K562 (cell line): ENCODE results near the gene RWDD1. TPM values are rescaled to one million over a fixed set of nuclear protein-coding genes. Genes with fewer than 3 reads are reported as not detected.
A peak's percentile ranks its signal among the peaks of the same experiment; 100 is the strongest.

Experiments
- ATF7 ChIP-seq: fragments of 450-650 bp; IDR thresholded peaks from 2 replicates; pipeline ENCODE4 v1.7.1; 2014; ENCODE audit warnings: mild to moderate bottlenecking, moderate library complexity
- HMGN3 ChIP-seq: IDR thresholded peaks from 2 replicates; pipeline ENCODE4 v1.6.1; 2011; ENCODE audit warnings: borderline replicate concordance, low read depth, mild to moderate bottlenecking, mixed read lengths, low read length; ENCODE audit not compliant: insufficient read length; ENCODE audit errors: extremely low read depth
- MCM3 ChIP-seq: fragments of 450-650 bp; IDR thresholded peaks from 2 replicates; pipeline ENCODE4 v1.6.1; 2016
- MXI1 ChIP-seq: IDR thresholded peaks from 2 replicates; pipeline ENCODE4 v1.6.1; 2011; ENCODE audit warnings: low read depth, mild to moderate bottlenecking, improper control_type of control experiment, low read length
- NKRF ChIP-seq: fragments of 450-650 bp; IDR thresholded peaks from 2 replicates; pipeline ENCODE4 v1.6.1; 2016; ENCODE audit warnings: borderline replicate concordance
- NRF1 ChIP-seq, 2 experiments: fragments of 450-650 bp; IDR thresholded peaks in 1 of 2; conservative IDR thresholded peaks in 1 of 2; 2 replicates each; pipeline ENCODE4 v1.6.1; 2014; ENCODE audit warnings: mild to moderate bottlenecking in 2 of 2
- RBM25 ChIP-seq: fragments of 200-400 bp; formaldehyde crosslinking; IDR thresholded peaks from 2 replicates; pipeline ENCODE4 v1.6.1; 2018; ENCODE audit warnings: low read length, low read depth, moderate library complexity; ENCODE audit not compliant: severe bottlenecking
- RCOR1 ChIP-seq, 2 experiments: IDR thresholded peaks; 2 replicates each; pipeline ENCODE4 v1.6.1; 2012; ENCODE audit warnings: low read depth in 2 of 2, low read length in 2 of 2, borderline replicate concordance in 1 of 2, improper control_type of control experiment in 1 of 2
- REST ChIP-seq, 2 experiments: fragments of 450-650 bp; formaldehyde crosslinking in 1 of 2; IDR thresholded peaks; 2 replicates each; pipeline versions ENCODE4 v1.4.0 to v1.6.1; 2014 to 2020; ENCODE audit warnings: mild to moderate bottlenecking in 2 of 2, borderline replicate concordance in 1 of 2, low read depth in 1 of 2
- RNF219 ChIP-seq: fragments of 250-450 bp; sonication (Bioruptor Pico); IDR thresholded peaks from 2 replicates; pipeline ENCODE4 v1.5.0; 2022; ENCODE audit warnings: mild to moderate bottlenecking
- SP2 ChIP-seq: IDR thresholded peaks from 2 replicates; pipeline ENCODE4 v1.6.1; 2011; ENCODE audit warnings: mild to moderate bottlenecking, low read depth, low read length, moderate library complexity; ENCODE audit not compliant: poor library complexity, severe bottlenecking; ENCODE audit errors: extremely low read depth
- TCFL5 ChIP-seq: fragments of 250-450 bp; sonication (Bioruptor Pico); conservative IDR thresholded peaks from 2 replicates; pipeline ENCODE4 v1.6.1; 2021; ENCODE audit warnings: mild to moderate bottlenecking, moderate library complexity, matching md5 sums
- ZBTB17 ChIP-seq: fragments of 450-650 bp; formaldehyde crosslinking; IDR thresholded peaks from 2 replicates; pipeline ENCODE4 v1.4.0; 2020; ENCODE audit warnings: mild to moderate bottlenecking
- ZNF174 ChIP-seq: fragments of 250-450 bp; sonication (Bioruptor Pico); IDR thresholded peaks from 2 replicates; pipeline ENCODE4 v1.4.0; 2020; ENCODE audit warnings: mild to moderate bottlenecking
- polyA plus RNA-seq, 8 experiments: library from polyadenylated mRNA; depleted of rRNA in 4 of 8; stranded (reverse) in 5 of 8; unstranded in 3 of 8; fragments of >200 nt; fragmentation: Nextera tagmentation in 2 of 8; fragmentation: Illumina TruSeq in 1 of 8; extraction: Ambion mirVana in 2 of 8; extraction: Trizol in 1 of 8; gene quantifications; 2 replicates each; pipeline versions ENCODE4 v1.2.1 to v1.2.3, GENCODE V29; 2011 to 2014; ENCODE audit warnings: inconsistent platforms in 1 of 8, missing spikeins in 1 of 8
- total RNA-seq, 7 experiments: library from RNA; depleted of rRNA in 6 of 7; stranded (reverse); fragments of >200 nt in 6 of 7; fragmentation: Illumina TruSeq in 2 of 7; extraction: Trizol in 2 of 7; gene quantifications; 2 replicates each; pipeline versions ENCODE4 v1.2.1 to v1.2.3, GENCODE V29; 2011 to 2021; ENCODE audit warnings: low replicate concordance in 1 of 7

Gene RWDD1
- total and polyA plus RNA-seq, 9 of the 15 experiments (the other 6 are each of a cell fraction or from before 2014, with no cell fraction given): 31.9 to 89.8 (median 48.7) TPM

GRCh38 chr6:116615937-116616736 lies 44.8 kb downstream of the RWDD1 start, which contains the start of gene RSPH4A (continued):
- TF ChIP-seq NKRF (peak; percentile 46; the same call in 1 of the 2 replicates), RCOR1 (IDR thresholded peaks at IDR 0.05; ENCODE audit: borderline replicate concordance in 1 of 2, low read depth in 2 of 2, low read length in 2 of 2) (no peak), MXI1 (0 out of 2 replicates have a peak, but pooled peaks have one; percentile 68), RNF219 (CRISPR knock-in tag) (no peak), REST (IDR thresholded peaks at IDR 0.05; ENCODE audit: borderline replicate concordance) (0 out of 2 replicates have a peak, but pooled peaks have one; percentile 19), REST (CRISPR knock-in tag; IDR thresholded peaks at IDR 0.05; ENCODE audit: low read depth) (no peak), SP2 (peak; percentile 23), NRF1 (conservative IDR thresholded peaks at IDR 0.05 in 1 of 2, IDR thresholded peaks at IDR 0.05 in 1 of 2) (peak; percentile 42 to 58; a peak in 3 of 4 replicates), ATF7 (0 out of 2 replicates have a peak, but pooled peaks have one; percentile 16), HMGN3 (no peak), ZBTB17 (CRISPR knock-in tag) (0 out of 2 replicates have a peak, but pooled peaks have one; percentile 54), RBM25 (peak; percentile 56), TCFL5 (no peak), ZNF174 (CRISPR knock-in tag) (no peak), MCM3 (0 out of 2 replicates have a peak, but pooled peaks have one; percentile 45)
